NCI-H748 treated with DMSO at 0.1 percent for 48 hours (cell line): ENCODE data around the gene MAP3K9.
"Not testable (repeated sequence)": the region's sequence is repeated elsewhere in the genome, so short reads cannot be mapped to it uniquely, and the experiment has no call there.

Experiments
- DNase-seq: peaks from one replicate; lab custom pipeline; 2025; lab: John Stamatoyannopoulos, UW

Gene MAP3K9

GRCh38 chr14:70724110-70724509 is 85.2 kb downstream of the MAP3K9 start:
- DNase-seq = no peak

DNA sequence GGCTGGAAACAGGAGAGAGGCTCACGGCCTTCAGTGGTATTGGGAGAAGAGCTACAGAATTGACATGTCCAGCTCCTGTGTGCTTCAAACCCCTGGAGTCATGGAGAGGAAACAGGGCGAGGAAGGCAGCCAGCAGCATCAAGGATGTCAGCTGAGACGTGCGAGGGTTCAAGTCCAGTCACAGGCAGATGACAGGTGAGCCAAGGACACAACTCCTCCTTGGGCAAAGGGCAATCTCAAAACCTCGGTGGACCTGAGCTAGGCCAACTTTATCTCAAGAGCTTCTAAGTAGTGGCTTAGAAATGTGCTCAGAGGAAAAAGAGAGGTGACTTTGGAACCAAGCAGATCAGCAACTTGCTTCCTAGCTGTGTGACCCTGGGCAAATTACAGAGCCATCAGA is 86.0 kb downstream of the MAP3K9 start:
- no peak for DNase-seq

GRCh38 chr14:70722418-70722817 is 86.9 kb downstream of the MAP3K9 start:
- no peak for DNase-seq

GRCh38 chr14:70721542-70721941 is 87.8 kb downstream of the MAP3K9 start:
- DNase-seq = no peak

- DNase-seq = no peak
These were observed 90.8 kb downstream of the MAP3K9 start for GRCh38 chr14:70718383-70719118.

GRCh38 chr14:70716958-70717357 is 92.4 kb downstream of the MAP3K9 start:
- no peak for DNase-seq

- DNase-seq = no peak
These were observed 92.8 kb downstream of the MAP3K9 start for GRCh38 chr14:70716483-70716882.

GRCh38 chr14:70714055-70714550 is 95.2 kb downstream of the MAP3K9 start:
- peak; percentile 57 for DNase-seq

DNA sequence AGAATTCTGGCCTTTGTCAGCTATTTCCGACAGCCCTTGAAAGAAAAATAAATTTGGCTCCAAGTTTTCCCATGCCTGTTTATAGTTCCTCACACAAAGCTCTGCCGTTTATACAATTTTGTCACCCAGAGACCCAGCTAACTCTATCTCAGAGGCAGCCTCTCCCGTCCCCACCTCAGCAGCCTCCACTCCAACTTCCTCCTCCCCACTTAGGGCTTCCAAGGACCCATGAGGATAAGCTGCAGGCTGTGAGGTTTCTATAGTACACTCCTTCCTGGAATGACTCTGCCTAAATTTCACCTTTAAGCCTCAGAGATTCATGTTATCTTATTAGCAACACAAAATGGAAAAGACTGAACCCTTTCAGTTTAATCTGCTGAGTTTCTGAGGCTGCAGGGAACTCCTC is 95.8 kb downstream of the MAP3K9 start:
- DNase-seq = no peak

GRCh38 chr14:70713096-70713495 is 96.2 kb downstream of the MAP3K9 start:
- no peak for DNase-seq

DNA sequence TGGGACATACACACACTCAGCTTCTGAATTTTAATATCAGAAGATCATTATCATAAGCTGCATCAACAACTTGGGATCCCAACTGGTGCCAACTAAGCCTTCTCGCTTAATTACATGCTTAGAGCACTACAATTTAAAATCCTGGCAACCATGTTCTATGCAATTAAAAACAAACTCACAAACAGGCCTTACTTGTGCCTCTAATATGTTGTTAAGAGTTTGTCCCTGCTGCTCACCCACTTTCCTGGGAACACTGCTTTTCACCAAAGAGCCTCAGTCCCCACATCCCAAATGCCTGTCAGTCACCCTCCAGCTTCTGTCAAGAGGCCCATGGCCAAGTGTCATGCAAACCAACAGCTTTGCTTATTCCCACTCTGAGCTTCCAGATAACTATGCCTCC is 97.9 kb downstream of the MAP3K9 start:
- no peak for DNase-seq

- peak; percentile 96 for DNase-seq
These were observed 99.5 kb downstream of the MAP3K9 start for GRCh38 chr14:70709726-70710382.

GRCh38 chr14:70708717-70709570 is 100.4 kb downstream of the MAP3K9 start:
- DNase-seq = peak; percentile 67

- no peak for DNase-seq
These were observed 101.9 kb downstream of the MAP3K9 start for GRCh38 chr14:70707138-70708038.

DNA sequence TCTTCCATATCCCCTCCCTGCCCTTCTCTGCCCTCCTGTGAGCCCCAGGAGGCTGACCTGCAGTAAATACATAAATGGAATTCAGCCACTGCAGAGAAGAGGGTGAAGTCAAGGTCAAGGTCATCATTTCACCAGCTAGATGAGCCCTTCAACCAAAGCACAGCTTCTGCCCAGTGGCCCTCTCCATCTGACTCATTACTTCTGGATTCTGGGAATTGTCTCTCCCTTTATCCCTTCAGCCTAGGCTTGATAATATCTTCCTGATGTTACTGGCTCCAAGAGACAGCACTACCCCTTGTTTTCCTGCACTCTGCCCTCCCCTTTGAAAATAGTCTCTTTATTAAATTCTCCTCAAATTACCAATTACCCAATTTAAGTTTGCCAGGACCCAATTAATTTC is 103.1 kb downstream of the MAP3K9 start:
- DNase-seq = no peak

GRCh38 chr14:70704960-70705359 is 104.4 kb downstream of the MAP3K9 start:
- no peak for DNase-seq

- not testable (repeated sequence) for DNase-seq
These were observed 105.6 kb downstream of the MAP3K9 start for GRCh38 chr14:70703621-70704168.

DNA sequence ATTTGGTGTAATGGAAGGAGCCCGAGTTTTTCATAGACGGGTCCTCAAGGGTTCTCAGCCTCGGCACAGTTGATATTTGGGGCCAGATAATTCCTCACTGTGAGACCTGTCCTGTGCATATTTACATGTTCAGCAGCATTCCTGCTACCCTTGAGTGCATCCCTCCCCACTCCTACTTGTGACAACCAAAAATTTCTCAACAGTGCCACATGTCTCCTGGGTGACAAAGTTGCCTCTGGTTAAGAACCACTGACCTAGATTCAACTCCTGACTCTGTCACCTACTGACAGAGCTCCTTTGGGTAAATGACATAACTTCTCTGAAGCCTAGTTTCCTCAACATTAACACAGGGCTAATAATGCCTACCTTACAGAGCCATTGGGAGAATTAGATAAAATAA is 107.2 kb downstream of the MAP3K9 start:
- DNase-seq = no peak

DNA sequence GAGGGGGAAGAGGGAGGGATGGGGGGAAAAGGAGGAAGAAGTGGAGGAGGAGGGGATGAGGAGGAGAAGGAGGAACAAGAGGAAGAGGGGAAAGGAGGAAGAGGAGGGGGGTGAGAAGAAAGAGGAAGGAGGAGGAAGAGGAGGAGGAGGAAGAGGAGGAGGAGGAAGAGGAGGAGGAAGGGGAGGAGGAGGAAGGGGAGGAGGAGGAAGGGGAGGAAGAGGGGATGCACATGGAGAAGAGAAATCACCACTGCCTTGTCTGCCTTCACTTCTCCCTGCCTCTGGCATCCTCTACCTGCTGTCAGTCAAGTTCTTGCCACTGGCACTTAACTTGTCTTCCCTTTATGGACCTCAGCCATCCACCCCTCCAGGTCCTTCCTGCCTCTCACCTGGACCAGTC is 107.7 kb downstream of the MAP3K9 start:
- no peak for DNase-seq

DNA sequence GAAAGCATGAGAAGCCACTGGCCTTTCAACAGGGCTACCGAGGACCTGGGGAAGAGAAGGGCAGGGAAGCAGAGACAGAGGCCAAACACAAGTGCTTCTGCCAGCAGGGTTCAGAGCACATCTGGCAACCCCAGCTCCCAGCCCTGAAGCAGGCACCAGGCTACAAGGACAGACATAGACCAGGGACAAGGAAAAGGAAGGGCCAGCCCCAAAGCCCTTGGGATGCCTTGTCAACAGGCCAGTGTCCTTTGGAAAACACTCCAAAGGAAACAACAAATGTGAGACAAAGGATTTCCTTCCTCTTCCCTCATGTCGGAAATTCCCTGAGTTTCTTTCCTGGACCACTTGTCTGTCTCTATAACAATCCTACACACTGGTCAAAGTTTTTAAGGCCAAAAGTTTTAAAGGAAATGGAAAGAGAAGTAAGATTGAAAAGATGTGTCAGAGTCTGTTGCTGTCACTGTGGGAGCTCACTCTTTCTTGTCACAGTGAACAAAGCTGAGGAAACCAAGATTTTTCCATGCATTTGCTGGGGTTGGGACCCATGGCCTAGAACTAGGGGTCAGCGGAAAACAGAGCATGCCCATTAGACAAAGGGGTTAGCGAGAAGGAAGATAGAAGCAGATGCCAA is 108.2 kb downstream of the MAP3K9 start:
- no peak for DNase-seq

GRCh38 chr14:70699646-70700045 is 109.7 kb downstream of the MAP3K9 start:
- DNase-seq = no peak
